NCI-H510A treated with DMSO at 0.1 percent for 48 hours (cell line): ENCODE measurements around the gene SND1.
"Not testable (repeated sequence)": the region's sequence is repeated elsewhere in the genome, so short reads cannot be mapped to it uniquely, and the experiment has no call there.

Source experiments
- DNase-seq: peaks from one replicate; lab custom pipeline; 2025; lab: John Stamatoyannopoulos, UW

Gene SND1

DNA sequence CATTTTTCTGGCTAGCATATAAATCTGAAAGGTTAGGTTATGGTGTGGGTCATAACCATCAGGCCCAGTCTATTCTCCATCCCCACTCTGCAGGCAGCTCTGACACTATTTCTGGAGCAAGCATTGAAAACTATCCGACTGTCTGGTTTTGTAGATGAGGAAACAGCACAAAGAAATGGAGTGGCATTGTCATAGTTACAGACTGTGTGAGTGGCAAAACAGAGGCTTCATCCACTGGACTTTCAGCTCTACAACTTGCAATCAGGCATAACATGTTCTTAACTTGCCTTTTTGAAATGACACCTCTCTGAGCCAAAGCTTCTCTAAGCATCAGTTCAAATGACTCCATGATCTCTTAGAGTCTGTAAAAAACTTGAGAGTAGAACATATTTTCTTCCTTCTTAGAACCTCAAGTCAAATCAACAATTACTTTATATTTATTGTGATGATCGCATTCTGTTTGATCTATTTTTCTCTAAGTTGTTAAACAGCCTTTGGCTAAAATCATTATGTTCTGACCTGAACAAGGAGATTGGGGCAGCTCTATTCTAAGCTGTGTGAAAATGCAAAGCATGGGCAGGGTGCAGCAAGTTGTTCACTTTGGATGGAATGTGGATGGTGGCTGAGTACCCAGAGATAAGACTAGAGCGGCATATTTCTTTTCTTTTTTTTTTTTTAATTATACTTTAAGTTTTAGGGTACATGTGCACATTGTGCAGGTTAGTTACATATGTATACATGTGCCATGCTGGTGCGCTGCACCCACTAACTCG is 310.8 kb downstream of the SND1 start:
- DNase-seq: peak; percentile 66

DNA sequence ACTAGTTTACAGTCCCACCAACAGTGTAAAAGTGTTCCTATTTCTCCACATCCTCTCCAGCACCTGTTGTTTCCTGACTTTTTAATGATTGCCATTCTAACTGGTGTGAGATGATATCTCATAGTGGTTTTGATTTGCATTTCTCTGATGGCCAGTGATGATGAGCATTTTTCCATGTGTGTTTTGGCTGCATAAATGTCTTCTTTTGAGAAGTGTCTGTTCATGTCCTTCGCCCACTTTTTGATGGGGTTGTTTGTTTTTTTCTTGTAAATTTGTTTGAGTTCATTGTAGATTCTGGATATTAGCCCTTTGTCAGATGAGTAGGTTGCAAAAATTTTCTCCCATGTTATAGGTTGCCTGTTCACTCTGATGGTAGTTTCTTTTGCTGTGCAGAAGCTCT is 311.9 kb downstream of the SND1 start:
- DNase-seq: not testable (repeated sequence)

DNA sequence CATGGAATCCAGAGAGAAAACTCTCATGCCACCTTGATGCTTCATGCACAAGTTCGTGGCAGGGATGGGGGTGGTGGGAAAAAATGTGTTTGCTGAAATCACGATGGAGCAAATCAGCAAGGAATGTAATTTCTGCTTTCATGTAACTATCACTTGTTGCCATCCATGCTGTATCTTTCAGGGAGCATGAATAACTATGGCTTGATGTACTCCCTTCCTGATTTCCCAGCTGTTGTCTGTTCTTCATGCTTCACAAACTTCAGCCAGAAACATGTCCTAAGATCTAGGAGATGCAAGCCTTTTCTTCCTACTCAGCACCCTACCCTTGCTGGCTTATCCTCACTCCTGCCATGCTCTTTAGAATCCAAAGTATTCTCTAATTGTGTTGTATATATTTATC is 315.3 kb downstream of the SND1 start:
- no peak for DNase-seq

DNA sequence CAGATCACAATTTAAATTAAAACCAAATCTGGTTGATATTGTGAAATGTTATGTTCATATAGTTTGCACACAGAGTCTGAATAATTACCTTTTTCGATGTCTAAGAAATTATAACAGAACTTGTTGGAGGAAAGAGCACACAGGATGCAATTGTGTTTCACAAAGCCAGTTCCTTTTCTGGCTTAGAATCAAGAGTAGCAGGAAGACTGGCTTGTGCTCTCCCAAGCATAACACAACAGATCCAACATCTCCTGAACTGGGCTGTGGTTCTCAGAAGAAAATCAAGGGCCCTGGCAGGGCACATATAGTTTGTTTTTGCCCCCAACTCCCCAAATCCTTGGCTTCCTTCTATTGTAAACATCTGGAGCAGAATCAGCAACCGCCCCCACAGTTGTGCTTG is 316.6 kb downstream of the SND1 start:
- no peak for DNase-seq

DNA sequence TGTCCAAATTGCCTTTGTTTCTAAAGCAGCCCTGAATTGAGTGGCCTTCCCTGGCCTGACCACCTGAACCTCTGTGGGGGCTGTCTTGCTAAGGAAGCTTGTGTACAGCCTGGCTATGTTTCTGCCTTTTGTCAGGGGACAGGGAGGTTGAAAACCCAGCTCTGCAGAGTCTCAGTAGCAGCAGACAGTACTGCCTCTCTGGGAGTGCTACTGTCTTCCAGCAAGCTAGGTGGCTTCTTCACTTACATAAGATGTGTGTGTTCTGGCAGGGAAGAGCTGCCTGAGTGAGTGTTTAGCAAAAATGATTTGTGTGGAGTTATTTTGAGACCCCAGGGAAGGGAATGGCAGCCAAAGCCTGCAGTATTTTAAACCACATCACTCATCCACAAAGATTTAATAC is 321.8 kb downstream of the SND1 start:
- DNase-seq: no peak

DNA sequence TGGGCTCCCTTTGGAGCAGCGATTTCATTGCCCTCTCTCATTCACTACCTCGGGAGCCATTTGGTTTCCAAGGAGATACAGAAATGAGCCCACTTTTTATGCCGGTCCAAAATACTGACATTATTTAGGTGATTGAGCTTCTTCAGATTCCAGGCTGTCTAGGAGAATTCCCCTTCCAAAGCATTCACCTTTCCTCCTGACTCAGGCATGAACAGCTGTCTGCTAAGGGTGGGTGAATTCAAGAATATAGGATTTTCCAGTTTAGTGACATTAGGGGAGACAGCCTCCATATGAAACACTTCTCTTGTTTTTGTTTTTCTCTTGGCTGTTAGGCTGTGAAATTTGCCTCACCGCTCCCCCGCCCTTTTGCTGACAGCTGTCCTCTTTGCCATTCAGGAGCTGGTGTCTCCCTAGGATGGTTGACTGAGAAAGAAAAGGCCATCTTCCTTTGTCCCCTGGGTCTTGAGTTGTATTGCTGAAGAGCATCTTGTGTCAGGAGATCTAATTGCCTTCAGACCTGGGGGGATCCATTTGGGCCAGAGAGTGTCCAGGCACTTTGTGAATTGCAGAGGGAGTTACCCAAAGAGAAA is 322.5 kb downstream of the SND1 start:
- no peak for DNase-seq

DNA sequence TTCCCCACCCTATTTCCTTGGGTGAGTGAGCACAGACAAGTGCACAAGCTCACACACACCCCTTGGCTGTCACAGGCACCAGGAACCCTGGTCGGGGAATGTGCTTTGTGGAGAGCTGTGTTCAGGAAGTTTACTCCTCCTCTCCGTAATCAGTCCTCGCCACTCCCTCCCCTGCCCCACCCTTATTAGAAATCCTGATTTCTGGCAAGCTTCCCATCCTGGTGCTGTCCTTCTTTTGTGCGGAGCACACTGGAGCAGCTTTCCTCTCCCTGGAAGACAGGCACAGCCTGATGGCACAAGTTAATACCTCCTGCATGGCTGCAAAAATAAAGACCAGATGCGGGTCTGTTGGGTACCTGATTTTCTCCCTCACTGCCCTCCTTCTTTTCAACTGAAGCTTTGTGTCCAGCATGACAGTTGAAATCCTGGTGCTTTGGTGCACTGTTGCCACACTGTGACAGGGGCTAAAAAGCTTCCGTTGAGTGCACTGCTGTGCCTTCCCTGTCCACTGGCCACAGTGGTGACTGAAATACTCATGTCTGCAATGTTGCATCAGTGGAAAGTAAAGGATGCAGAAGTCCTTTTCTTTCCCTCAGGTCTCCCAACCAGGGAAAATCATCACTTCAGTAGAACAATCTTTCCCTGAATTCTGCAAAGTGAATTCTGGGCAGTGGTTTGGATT is 324.2 kb downstream of the SND1 start:
- no peak for DNase-seq

DNA sequence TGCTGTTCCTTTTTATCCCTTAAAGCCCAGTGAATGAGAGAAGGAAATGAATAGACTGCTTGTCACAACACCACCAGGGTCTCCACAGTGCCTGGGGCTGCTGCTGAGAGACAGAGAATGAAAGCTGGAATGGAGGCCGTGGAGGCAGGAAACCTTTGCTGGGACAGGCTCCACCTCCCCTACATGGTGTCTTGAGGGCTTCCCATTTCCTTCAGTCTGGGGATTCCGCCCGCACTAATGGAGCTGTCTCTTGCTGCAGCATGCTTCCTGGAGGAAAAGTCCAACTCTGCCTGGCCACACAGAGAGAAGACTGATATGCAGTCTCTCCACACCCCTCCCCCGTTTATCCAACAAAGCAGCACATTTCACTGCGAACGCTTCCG is 324.7 kb downstream of the SND1 start:
- DNase-seq: no peak

DNA sequence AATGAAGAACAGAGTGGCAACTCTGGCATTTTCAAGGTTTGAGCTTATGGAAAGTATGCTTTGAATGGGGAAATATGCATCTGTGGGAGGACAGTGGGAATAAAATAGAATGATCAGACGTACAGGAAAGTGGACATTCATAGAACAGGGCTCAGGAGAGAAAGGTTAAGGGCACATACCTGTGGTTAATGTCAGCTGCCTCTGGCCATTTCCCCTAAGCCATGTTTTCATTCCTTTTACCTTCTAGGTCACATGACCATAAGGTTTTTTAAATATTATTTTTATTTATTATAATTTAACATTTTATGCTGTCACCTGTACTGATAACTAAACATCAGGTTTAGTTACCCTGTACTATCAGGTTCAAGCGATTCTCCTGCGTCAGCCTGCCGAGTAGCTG is 326.4 kb downstream of the SND1 start:
- no peak for DNase-seq

DNA sequence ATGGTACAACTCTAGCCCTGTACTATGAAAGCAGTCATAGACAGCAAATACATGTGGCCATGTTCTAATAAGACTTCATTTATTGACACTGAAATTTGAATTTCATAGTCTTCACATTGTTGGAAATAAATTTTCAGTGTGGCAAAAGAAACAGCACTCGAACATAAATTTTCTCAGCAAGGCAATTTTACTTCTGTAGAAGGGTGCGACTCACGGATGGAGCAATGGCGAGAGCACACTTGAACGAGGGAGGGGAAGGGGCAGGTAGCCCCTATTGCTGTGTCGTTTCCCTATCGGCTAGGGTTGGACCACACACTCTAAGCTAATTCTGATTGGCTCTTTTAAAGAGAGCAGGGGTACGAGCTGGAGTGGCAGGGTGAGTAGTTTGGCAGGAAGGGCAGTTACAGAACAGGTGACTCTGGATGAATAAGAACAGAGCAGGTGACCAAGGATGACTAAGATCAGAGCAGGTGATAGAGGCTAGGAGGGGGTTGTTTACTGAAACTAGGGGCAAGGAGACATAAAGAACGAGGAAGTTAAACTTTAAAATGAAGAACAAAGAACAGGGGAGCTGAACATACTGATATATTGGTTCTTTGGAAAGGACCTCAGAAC is 327.2 kb downstream of the SND1 start:
- DNase-seq: no peak

DNA sequence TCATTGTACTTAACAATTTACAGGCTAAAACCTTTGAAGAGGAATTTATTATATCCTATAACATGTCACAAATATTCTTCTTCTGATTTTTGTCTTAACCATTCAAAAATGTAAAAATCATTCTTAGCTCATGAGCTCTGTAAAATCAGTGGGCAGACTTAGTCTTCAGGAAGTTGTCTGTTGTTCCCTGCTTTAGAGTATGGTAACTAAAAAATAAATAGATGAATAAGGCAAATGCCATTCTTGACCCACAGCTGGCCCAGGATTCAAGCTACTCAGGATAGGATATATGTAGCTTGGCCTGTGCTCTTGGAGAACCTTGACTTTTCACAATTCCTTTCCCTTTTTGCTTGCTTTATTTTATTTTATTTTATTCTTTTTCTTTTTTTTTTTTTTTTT is 327.7 kb downstream of the SND1 start:
- DNase-seq: no peak

DNA sequence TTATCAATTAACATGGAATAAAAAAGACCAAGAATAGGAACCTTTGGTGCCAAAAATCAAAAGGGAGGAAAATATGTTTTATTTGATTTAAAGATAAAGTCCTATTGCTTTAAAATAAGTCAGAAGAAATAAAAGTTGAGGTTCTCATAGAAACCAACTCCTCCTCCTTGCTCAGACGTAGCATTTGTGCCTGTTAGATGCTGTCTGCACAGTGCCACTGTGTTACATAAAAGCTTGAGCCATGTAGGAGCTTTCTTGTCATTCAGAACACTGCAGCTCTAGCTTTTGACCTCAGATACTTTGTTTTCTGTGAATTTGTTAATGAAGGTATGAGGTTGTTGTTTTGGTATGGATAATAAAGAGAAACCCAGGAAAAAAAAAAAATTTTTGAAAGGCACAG is 328.9 kb downstream of the SND1 start:
- no peak for DNase-seq

DNA sequence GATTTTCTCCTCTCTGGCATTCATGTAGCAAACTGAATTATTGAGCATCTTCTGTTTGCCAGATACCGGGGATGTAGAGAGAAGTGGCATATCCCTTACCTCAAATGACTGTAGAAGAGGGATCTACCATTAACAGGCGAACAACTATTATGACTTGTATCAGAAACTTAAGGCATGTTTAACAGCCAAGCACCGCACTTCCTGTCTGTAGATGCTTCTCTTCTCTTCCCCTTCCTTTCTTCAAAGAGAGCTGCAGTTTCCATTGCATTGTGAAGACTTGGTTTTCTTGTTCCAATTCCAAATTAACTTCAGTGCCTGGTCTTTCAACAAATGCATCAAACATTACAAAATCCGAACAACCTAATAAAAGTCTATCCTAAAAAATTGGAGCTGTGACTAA is 330.0 kb downstream of the SND1 start:
- DNase-seq: no peak

DNA sequence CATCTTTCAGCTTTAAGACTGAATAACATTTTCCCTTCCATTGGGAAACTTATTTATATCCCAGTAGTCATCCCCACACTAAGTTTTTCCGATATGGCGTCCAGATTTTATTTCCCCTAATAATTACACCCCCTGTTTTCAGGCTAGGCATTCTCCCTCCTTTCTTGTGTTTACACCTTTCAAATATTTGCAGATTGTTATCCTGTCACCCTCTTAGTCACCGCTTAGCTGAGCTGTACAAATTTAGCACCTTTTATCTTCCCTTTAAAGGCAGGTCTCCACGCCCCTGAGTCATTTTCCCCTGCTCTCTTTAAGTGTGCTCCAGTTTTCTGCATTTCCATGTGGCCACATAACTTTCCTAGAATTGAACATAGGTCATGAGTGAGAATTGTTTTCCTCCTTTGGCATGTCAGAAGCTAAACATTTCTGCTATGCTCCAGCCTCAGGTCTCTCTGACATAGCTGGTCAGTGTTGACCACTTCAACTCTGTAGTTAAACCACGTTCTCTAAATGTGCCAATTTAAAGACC is 331.9 kb downstream of the SND1 start:
- no peak for DNase-seq

DNA sequence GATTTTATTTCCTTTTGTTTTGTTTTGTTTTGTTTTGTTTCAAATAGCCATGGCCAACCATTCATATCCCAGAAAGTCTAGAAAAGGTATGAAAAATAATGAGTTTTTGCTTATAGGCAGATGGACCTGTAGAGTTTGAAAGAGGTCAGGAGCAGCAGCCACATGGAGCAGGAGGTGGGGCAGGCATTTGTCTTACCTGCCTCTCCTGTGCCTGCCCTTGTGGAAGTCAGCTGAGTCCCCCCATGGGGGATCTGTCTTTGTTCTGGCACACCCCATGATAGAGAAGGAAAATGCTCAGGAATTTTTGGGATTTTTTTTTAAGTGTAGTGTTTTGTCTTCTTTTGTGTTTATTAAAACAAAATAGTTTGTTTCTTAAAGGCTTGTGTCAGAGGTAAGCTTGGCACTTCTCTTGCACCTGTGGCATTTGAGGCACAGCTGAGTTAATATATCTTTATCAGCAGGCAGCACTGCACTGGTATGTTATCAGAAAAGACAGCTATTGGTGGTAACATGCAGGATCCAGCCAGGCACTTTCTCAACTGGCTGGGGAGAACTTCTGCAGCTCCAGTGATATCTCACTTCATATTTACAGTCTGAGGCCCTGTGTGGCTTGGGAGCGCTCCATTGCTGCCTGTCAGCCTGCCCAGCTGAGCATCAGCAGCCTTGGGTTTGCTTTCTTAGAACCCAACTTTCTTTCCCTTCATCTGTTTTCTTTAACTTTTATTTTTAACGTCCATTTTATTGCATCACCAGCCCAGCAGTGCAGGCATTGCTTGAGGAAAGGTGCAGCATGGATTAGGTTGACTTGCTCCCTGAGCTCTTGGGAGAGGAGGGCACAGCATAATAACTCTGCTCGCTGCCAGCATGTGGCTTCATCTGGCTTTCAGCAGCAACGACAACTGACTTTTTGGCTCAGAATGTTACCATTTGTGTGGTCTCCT is 334.9 kb downstream of the SND1 start:
- DNase-seq: no peak

DNA sequence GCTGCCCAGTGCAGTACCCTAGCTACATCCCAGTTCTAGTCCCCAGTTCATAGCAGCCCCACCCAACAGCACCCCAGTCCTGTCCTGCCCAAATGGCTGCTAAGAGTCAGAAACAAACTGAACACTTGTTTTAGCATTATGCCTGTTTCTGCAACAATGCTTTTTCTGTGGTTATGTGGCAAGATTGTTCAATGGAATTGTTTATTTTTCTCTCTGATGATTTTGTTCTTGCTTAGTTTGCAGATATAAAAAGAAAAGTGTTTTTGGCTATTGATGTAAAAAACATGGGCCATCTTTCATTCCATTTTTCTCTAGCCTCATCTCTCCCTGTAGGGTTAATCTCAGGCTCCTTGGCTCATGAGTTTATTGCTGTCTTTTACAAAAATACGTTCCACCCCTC is 336.8 kb downstream of the SND1 start:
- DNase-seq: no peak

DNA sequence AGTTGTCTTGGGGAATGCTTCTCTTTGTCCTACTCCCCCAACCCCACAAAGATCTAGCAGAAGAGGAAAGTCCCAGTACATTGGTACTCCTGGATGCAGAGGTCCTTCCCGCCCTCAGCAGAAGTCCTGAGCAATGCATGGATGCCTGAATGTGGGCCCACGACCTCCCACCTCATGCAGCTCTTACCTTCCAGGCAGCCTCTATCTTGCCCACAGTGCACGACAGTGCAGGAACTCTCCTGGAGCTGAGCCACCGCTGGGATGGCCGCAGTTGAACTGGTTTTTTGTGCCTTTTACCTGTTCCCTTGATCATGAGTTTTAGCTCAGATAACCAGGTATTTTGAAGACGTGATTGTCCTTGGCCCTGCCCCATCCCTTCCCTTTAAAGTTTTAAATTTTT is 341.3 kb downstream of the SND1 start:
- no peak for DNase-seq

DNA sequence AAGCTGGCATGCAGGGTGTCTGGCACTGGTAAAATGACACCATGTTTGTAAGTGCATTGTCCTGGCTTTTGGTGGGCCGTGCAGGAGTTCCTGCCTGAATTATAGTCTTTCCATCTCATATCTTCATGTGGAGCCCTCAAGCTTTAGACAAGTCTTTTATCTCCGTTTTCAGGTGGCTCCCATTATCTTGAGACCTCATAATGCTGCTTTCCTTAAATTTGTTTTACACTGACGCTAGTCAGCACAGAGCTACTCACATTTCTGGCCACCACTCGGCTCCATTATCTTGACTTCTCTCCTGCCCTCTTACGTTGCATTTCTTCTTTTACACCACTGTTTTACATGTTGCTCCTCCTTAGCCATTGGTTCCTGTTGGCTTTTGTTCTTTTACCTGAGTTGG is 342.0 kb downstream of the SND1 start:
- DNase-seq: no peak

DNA sequence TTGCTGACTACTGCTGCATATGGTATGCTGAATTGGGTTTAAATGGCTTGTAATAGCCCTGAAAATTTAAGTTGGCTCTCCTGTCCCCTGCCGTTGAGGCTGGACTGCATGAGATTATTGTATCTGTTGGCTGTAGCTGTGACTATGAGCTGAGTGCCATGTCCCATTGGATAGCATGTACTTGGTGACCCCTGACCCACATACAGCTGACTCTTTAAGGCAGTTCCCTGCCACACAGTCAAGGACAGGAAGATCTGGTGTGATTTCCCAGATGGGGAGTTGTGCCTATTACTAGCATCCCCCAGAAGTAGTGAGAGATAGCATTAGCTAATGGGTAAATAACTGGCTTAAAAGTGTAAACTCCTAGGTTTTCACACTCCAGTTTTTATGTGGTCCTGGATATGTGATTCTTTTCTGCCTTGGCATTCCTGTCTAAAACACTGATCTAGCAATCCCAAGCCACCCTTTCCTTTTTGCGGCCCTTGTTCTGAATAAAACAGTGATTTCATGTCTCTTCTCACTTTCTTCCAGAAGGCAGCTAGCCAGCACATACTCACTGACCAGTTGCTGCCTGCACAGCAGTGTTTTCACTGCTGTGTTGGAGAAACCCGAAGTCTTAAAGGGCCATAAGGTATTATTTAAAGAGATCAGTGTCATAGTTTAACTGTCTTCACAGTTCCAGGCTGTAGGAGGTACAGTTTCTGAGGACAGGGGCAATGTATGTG is 343.3 kb downstream of the SND1 start:
- DNase-seq: no peak

DNA sequence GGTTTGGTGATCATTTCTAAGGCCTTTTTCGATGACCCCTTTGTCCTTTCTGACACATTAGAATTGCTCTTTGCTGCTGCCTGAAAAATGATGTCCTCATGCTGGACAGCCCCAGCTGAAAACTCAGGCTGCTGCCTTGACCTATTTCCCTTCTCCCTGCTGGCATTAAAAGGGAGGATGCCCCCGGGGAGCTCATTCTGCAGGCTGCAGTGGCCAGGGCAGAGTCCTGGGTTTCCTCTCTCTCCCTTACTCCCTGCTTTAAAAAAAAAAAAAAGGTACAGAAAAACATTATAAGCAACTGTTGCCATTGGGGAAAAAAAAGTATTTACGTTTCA is 343.9 kb downstream of the SND1 start:
- no peak for DNase-seq
